PC-9 (cell line): ENCODE results near the gene KRTAP10-1. TPM values are rescaled to one million over a fixed set of nuclear protein-coding genes. Genes with fewer than 3 reads are reported as not detected.

Experiments
- BruUV-seq: library from RNA; stranded (reverse); fragments of 400-500 nt; replicated peaks from 2 replicates; lab custom pipeline; 2021; lab: Mats Ljungman, UMichigan
- CTCF ChIA-PET: fragments of 300-600 bp; sonication (Branson Sonifier 250); formaldehyde crosslinking; loops from one replicate; lab custom pipeline; 2022; ENCODE audit warnings: antibody characterized with exemption; lab: Charles Lee
- POLR2A ChIA-PET: fragments of 300-600 bp; sonication (Branson Sonifier 250); formaldehyde crosslinking; loops from one replicate; lab custom pipeline; 2022; ENCODE audit warnings: antibody characterized with exemption; ENCODE audit not compliant: unreplicated experiment; lab: Charles Lee
- DNase-seq, 2 experiments: peaks; one replicate each; pipeline versions ENCODE4 v3.0.0 to v3.0.0-alpha.2; 2015 to 2022; ENCODE audit warnings: mixed read lengths in 1 of 2
- H2AFZ ChIP-seq: fragments of 200-600 bp; sonication (generic); 2 replicates; pipeline ENCODE4 v1.8.1; 2017; ENCODE audit warnings: antibody characterized with exemption
- H3F3A ChIP-seq: fragments of 200-600 bp; sonication (generic); 2 replicates; pipeline ENCODE4 v1.8.1; 2017; ENCODE audit warnings: antibody characterized with exemption, mild to moderate bottlenecking, low read depth; ENCODE audit not compliant: insufficient read depth
- H3K27ac ChIP-seq: fragments of 200-600 bp; sonication (generic); 2 replicates; pipeline ENCODE4 v1.6.1; 2016; ENCODE audit warnings: mixed run types
- H3K27me3 ChIP-seq: fragments of 200-600 bp; sonication (generic); 2 replicates; pipeline ENCODE4 v1.6.1; 2016; ENCODE audit warnings: low read depth, mixed run types; ENCODE audit not compliant: insufficient read depth
- H3K36me3 ChIP-seq: fragments of 200-600 bp; sonication (generic); 2 replicates; pipeline ENCODE4 v1.6.1; 2016; ENCODE audit warnings: low read depth, mixed run types
- H3K4me1 ChIP-seq: fragments of 200-600 bp; sonication (generic); replicated peaks from 2 replicates; pipeline ENCODE4 v1.6.1; 2016; ENCODE audit warnings: mixed run types; ENCODE audit not compliant: insufficient read depth
- H3K4me2 ChIP-seq: fragments of 200-600 bp; sonication (generic); 2 replicates; pipeline ENCODE4 v1.6.1; 2017; ENCODE audit warnings: mixed run types
- H3K4me3 ChIP-seq: fragments of 200-600 bp; sonication (generic); 2 replicates; pipeline ENCODE4 v1.6.1; 2016; ENCODE audit warnings: mixed run types
- H3K79me2 ChIP-seq: fragments of 200-600 bp; sonication (generic); 2 replicates; pipeline ENCODE4 v1.6.1; 2017; ENCODE audit warnings: low read depth, mixed run types
- H3K9me2 ChIP-seq: fragments of 200-600 bp; sonication (generic); 2 replicates; pipeline ENCODE4 v1.8.1; 2017; ENCODE audit warnings: mild to moderate bottlenecking; ENCODE audit not compliant: insufficient read depth
- H3K9me3 ChIP-seq: fragments of 200-600 bp; sonication (generic); 2 replicates; pipeline ENCODE4 v1.8.1; 2016; ENCODE audit warnings: low read depth; ENCODE audit not compliant: insufficient read depth
- H4K20me1 ChIP-seq: fragments of 200-600 bp; sonication (generic); 2 replicates; pipeline ENCODE4 v1.8.1; 2017; ENCODE audit not compliant: insufficient read depth
- EZH2 ChIP-seq: fragments of 200-600 bp; sonication (generic); IDR thresholded peaks from 2 replicates; pipeline ENCODE4 v1.8.0; 2017; ENCODE audit warnings: antibody characterized with exemption, low read depth
- intact Hi-C: fragments of 100-400 bp; cut with micrococcal nuclease; formaldehyde crosslinking; loops from one replicate; pipeline ENCODE4 v1.10.0; 2022; ENCODE audit not compliant: unreplicated experiment
- total RNA-seq: library from RNA; stranded (reverse); gene quantifications from 2 replicates; pipeline ENCODE4 v1.2.3, GENCODE V29; 2021
- TF ChIP-seq, protein P1 (sequence below): fragments of 200-600 bp; sonication (generic); conservative IDR thresholded peaks from 2 replicates; pipeline ENCODE4 v1.6.1; 2017; ENCODE audit warnings: mixed run types, antibody characterized with exemption, mild to moderate bottlenecking, moderate library complexity

Gene KRTAP10-1
- total RNA-seq, 1 experiment from 2014 or later = not detected

DNA sequence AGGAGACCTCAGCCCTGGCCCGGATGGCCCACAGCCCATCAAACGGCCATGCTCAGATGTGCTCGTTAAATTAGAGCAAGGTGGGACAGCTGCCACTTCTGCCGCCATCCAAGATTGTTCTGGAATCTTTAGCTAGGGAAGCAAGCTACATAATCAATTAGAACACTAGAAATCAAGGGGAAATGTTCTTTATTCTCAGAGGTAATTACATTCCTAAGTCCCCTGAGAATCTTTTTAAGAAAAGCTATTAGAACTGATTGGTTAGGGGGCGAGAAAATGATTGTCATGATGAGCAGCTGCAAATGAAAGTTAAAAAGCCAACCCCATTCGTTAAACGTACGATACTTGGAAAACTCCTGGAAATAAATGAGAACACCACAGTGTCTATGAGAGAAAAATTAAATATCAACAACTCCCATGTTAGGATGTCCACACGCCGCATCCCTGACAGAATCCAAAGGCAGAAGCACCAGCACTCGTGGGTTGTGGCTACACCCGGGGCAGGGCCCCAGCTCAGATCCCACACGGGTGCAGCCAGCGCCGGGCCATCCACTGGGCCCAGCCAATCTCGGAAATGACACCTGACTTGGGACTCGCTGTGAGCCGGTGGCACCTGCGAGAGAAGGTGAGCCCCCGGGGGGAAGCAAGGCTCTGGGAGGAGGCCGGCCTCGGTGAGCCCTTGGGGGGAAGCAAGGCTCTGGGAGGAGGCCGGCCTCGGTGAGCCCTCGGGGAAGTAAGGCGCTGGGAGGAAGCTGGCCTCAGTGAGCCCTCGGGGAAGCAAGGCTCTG lies 37.6 kb downstream of the KRTAP10-1 start:
- POLR2A ChIA-PET = no interaction called here

DNA sequence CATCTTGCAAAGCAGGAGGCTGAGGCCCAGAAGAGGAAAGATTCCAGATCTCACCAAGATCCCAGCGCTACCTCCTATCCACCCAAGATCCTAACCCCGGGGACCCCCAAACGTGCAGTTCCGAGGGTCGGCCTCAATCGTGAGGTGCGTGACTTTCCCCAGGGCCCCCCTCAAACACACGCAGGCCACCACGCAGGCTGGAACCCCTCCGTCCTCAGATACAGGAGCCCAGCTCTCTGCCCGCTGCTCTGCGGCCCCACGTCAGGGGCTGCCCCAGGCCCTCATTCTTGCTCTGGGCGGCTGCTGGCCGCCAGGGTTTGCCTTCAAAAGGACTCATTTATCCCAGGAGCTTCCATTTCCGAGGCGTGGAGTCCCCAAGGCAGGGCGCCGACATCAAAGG lies 39.9 kb downstream of the KRTAP10-1 start:
- CTCF ChIA-PET = no interaction called here
- POLR2A ChIA-PET = no interaction called here
- intact Hi-C loops = no loop called here

More for the DNA sequence above, 37.6 kb downstream of the KRTAP10-1 start:
- Histone ChIP-seq H3K36me3 (no peaks in the 10 kb centered on the region), H3K9me3 (no peaks in the 10 kb centered on the region), H4K20me1 (no peaks in the 10 kb centered on the region), H3K4me3 (no peak overlapping the region), H3K9me2 (no peaks in the 10 kb centered on the region), H3K27ac (no peak overlapping the region), H3F3A (no peaks in the 10 kb centered on the region), H2AFZ (no peak overlapping the region), H3K79me2 (no peaks in the 10 kb centered on the region), H3K4me2 (no peak overlapping the region), H3K27me3 (peaks cover 80% of the 10 kb centered on the region), H3K4me1 (no peaks in the 10 kb centered on the region)
- no peak for DNase-seq
- no peak for TF ChIP-seq EZH2
- TF ChIP-seq, protein P1, sequence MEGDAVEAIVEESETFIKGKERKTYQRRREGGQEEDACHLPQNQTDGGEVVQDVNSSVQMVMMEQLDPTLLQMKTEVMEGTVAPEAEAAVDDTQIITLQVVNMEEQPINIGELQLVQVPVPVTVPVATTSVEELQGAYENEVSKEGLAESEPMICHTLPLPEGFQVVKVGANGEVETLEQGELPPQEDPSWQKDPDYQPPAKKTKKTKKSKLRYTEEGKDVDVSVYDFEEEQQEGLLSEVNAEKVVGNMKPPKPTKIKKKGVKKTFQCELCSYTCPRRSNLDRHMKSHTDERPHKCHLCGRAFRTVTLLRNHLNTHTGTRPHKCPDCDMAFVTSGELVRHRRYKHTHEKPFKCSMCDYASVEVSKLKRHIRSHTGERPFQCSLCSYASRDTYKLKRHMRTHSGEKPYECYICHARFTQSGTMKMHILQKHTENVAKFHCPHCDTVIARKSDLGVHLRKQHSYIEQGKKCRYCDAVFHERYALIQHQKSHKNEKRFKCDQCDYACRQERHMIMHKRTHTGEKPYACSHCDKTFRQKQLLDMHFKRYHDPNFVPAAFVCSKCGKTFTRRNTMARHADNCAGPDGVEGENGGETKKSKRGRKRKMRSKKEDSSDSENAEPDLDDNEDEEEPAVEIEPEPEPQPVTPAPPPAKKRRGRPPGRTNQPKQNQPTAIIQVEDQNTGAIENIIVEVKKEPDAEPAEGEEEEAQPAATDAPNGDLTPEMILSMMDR = no peak
- CTCF ChIA-PET = no interaction called here
- BruUV-seq = no TSS peak
- intact Hi-C loops = no loop called here

DNA sequence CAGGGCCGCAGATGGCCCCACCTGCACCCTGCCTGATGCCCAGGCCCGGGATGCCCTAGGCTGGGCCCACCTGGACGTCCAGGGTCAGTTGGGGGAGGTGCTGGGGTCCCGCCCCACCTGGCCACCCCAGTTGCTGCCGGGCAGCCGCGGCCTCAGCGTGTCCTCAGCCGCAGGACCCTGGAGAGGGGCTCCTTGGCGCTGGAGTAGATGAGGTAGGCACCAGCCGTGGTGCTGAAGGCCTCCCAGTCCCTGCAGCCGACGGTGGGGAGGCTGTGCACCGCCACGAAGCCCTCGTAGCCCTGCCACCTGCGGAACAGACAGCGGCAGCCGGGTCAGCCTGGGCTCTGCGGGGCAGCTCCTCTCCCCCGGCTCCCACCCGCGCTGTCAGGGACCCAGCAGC lies 40.4 kb downstream of the KRTAP10-1 start:
- Histone ChIP-seq H3K4me2 (no peak overlapping the region), H2AFZ (no peak overlapping the region), H3K79me2 (no peaks in the 10 kb centered on the region), H3K4me1 (no peaks in the 10 kb centered on the region), H3K27ac (no peak overlapping the region), H3K4me3 (no peak overlapping the region), H3K9me3 (no peaks in the 10 kb centered on the region), H3K9me2 (no peaks in the 10 kb centered on the region), H3F3A (no peaks in the 10 kb centered on the region), H3K36me3 (no peaks in the 10 kb centered on the region), H3K27me3 (peaks cover 88% of the 10 kb centered on the region), H4K20me1 (no peaks in the 10 kb centered on the region)
- no peak for DNase-seq
- TF ChIP-seq, protein P1 = no peak
- no peak for TF ChIP-seq EZH2
- no TSS peak for BruUV-seq
- intact Hi-C loops = no loop called here
- CTCF ChIA-PET = no interaction called here
- POLR2A ChIA-PET = no interaction called here

More for the DNA sequence above, 39.9 kb downstream of the KRTAP10-1 start:
- Histone ChIP-seq H3K9me3 (no peaks in the 10 kb centered on the region), H3K4me1 (no peaks in the 10 kb centered on the region), H3K27ac (no peak overlapping the region), H3K4me3 (no peak overlapping the region), H3K79me2 (no peaks in the 10 kb centered on the region), H3K9me2 (no peaks in the 10 kb centered on the region), H3K27me3 (peaks cover 84% of the 10 kb centered on the region), H3K4me2 (no peak overlapping the region), H2AFZ (no peak overlapping the region), H3K36me3 (no peaks in the 10 kb centered on the region), H4K20me1 (no peaks in the 10 kb centered on the region), H3F3A (no peaks in the 10 kb centered on the region)
- no TSS peak for BruUV-seq
- no peak for TF ChIP-seq EZH2
- TF ChIP-seq, protein P1 = no peak
- no peak for DNase-seq
